Measurements from ENCODE around the gene CLPSL2. TPM values are rescaled to one million over a fixed set of nuclear protein-coding genes. Genes with fewer than 3 reads are reported as not detected.

The CLPSL2 gene
- polyA plus RNA-seq, 1 experiment = not detected

DNA sequence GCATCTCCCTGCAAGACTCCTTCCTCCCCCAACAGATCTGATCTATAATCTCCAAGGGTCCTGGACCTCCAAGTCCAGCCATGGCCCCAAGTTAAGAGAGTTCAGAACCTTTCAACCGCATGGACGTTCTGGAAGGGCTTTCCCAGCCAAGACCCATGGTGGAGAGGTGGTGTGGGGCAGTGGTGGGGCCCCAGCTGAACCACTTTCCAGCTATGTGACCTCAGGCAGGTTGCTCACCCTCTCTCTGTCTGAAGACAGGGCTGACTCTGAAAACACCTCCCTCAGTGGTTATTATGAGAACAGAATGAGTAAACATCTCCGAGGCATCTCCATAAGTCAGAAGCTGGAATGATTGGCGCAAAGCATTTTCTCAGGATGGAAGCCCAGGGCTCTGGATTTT lies 19.8 kb downstream of the CLPSL2 start:
- TF ChIP-seq CTCF (IDR thresholded peaks at IDR 0.05; ENCODE audit: low read depth, low read length) = no peak
- Histone ChIP-seq H3K9me3 (ENCODE audit: control insufficient read depth, insufficient read depth, low read length) (peaks cover 8% of the 10 kb centered on the region; the same call in 1 of the 2 replicates), H3K27me3 (ENCODE audit: control insufficient read depth, insufficient read depth, low read length) (peaks cover 32% of the 10 kb centered on the region), H3K27ac (ENCODE audit: low read depth, low read length) (no peak overlapping the region), H3K4me3 (ENCODE audit: low read depth, low read length) (no peak overlapping the region)
- DNase-seq (ENCODE audit: low read depth, low spot score) = no peak
- ChIA-PET POLR2A (interaction anchor here (3.2 kb wide), 1 partner anchor 9 kb away, joined by 20 read pairs; no protein-coding TSS in a partner anchor), CTCF (no interaction called here)

- CTCF ChIA-PET = interaction anchor here (1.1 kb wide), 1 partner anchor 297 kb away, joined by 4 read pairs; no protein-coding TSS in a partner anchor
- POLR2A ChIA-PET = interaction anchor here (3.2 kb wide), 1 partner anchor 11 kb away, joined by 20 read pairs; no protein-coding TSS in a partner anchor
These were observed 21.6 kb downstream of the CLPSL2 start for GRCh38 chr6:35797837-35798526.

DNA sequence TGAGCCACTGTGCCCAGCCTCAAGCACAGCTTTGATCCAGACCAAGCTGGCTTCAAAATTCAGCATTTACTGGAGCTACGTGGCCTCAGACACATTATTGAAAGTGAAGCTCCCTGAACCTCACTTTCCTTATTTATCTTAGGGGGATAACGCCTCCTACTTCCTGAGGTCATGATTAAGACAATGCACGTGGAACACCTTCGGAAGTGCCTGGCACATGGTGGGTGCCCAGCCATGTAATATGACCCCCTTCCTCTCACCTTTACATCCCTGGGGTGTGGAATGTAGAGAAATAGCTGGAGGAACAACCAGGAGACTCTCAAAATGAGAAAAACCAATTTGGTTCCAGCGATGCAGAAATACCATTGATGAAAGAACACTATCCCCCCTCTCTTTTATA lies 22.3 kb downstream of the CLPSL2 start:
- no peak for DNase-seq (ENCODE audit: low read depth, low spot score)
- POLR2A ChIA-PET = interaction anchor here (0.6 to 3.2 kb wide), 2 partner anchors 11 to 18 kb away, joined by 3 to 20 read pairs; no protein-coding TSS in a partner anchor
- CTCF ChIA-PET = interaction anchor here (0.7 to 1.1 kb wide), 2 partner anchors 276 to 296 kb away, joined by 3 to 4 read pairs; no protein-coding TSS in a partner anchor

More at GRCh38 chr6:35797837-35798526, 21.6 kb downstream of the CLPSL2 start:
- H3K27me3 ChIP-seq (ENCODE audit: control insufficient read depth, insufficient read depth, low read length) = peaks cover 32% of the 10 kb centered on the region
- H3K9me3 ChIP-seq (ENCODE audit: control insufficient read depth, insufficient read depth, low read length) = peaks cover 8% of the 10 kb centered on the region; the same call in 1 of the 2 replicates
- no peak for DNase-seq (ENCODE audit: low read depth, low spot score)
- H3K4me3 ChIP-seq (ENCODE audit: low read depth, low read length) = no peak overlapping the region
- TF ChIP-seq CTCF (IDR thresholded peaks at IDR 0.05; ENCODE audit: low read depth, low read length) = no peak
- no peak overlapping the region for H3K27ac ChIP-seq (ENCODE audit: low read depth, low read length)

GRCh38 chr6:35801148-35801547 lies 24.8 kb downstream of the CLPSL2 start:
- Histone ChIP-seq H3K9me3 (ENCODE audit: control insufficient read depth, insufficient read depth, low read length) (peaks cover 8% of the 10 kb centered on the region; the same call in 1 of the 2 replicates), H3K27me3 (ENCODE audit: control insufficient read depth, insufficient read depth, low read length) (peaks cover 14% of the 10 kb centered on the region), H3K27ac (ENCODE audit: low read depth, low read length) (no peak overlapping the region), H3K4me3 (ENCODE audit: low read depth, low read length) (no peak overlapping the region)
- ChIA-PET POLR2A (no interaction called here), CTCF (no interaction called here)
- no peak for TF ChIP-seq CTCF (IDR thresholded peaks at IDR 0.05; ENCODE audit: low read depth, low read length)
- no peak for DNase-seq (ENCODE audit: low read depth, low spot score)

More for the DNA sequence above, 22.3 kb downstream of the CLPSL2 start:
- no peak overlapping the region for H3K27ac ChIP-seq (ENCODE audit: low read depth, low read length)
- no peak overlapping the region for H3K4me3 ChIP-seq (ENCODE audit: low read depth, low read length)
- H3K9me3 ChIP-seq (ENCODE audit: control insufficient read depth, insufficient read depth, low read length) = peaks cover 8% of the 10 kb centered on the region; the same call in 1 of the 2 replicates
- H3K27me3 ChIP-seq (ENCODE audit: control insufficient read depth, insufficient read depth, low read length) = peaks cover 28% of the 10 kb centered on the region
- no peak for TF ChIP-seq CTCF (IDR thresholded peaks at IDR 0.05; ENCODE audit: low read depth, low read length)

Measured in AG04450 (cell line).